Measurements from ENCODE around the gene WDR82.

The WDR82 gene

DNA sequence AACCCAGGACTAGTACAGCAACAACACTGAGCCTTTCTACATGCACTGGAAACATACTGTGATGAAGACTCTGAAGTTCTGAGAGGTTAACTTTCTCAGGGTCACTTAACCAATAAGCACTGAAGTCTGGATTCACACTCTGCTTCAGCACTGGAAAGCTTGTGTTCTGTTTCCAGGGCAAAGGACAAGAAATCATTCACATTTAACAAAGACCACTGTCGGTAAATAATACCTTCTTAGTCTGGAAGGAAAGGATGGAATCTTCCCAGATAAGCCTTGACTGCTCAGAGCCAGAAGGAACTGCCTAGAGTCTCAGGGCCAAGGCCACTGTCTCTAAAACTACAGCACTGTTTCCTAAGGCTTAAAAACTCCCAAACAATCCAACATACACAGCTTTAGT lies 4.9 kb upstream of the WDR82 start:
- Histone ChIP-seq H3K9me3 (ENCODE audit: insufficient read depth, low read length) (no peaks in the 10 kb centered on the region), H3K79me2 (ENCODE audit: low read length) (peaks cover 18% of the 10 kb centered on the region), H2AFZ (ENCODE audit: low read depth, low read length) (no peak overlapping the region), H3K36me3 (replicated peaks; ENCODE audit: low read depth, low read length) (no peaks in the 10 kb centered on the region), H3K4me2 (ENCODE audit: low read length) (no peak overlapping the region), H3K27ac (ENCODE audit: low read length) (no peak overlapping the region), H3K4me3 (ENCODE audit: low read length) (no peak overlapping the region), H3K4me1 (ENCODE audit: low read length) (peaks cover 21% of the 10 kb centered on the region), H3K9ac (ENCODE audit: low read length) (no peak overlapping the region), H4K20me1 (ENCODE audit: insufficient read depth, low read length) (no peaks in the 10 kb centered on the region), H3K27me3 (ENCODE audit: low read depth, low read length) (no peaks in the 10 kb centered on the region)
- TF ChIP-seq, protein P1, sequence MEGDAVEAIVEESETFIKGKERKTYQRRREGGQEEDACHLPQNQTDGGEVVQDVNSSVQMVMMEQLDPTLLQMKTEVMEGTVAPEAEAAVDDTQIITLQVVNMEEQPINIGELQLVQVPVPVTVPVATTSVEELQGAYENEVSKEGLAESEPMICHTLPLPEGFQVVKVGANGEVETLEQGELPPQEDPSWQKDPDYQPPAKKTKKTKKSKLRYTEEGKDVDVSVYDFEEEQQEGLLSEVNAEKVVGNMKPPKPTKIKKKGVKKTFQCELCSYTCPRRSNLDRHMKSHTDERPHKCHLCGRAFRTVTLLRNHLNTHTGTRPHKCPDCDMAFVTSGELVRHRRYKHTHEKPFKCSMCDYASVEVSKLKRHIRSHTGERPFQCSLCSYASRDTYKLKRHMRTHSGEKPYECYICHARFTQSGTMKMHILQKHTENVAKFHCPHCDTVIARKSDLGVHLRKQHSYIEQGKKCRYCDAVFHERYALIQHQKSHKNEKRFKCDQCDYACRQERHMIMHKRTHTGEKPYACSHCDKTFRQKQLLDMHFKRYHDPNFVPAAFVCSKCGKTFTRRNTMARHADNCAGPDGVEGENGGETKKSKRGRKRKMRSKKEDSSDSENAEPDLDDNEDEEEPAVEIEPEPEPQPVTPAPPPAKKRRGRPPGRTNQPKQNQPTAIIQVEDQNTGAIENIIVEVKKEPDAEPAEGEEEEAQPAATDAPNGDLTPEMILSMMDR (IDR thresholded peaks at IDR 0.05; ENCODE audit: low read depth, low read length) = no peak
- TF ChIP-seq EZH2phosphoT487 (IDR thresholded peaks at IDR 0.05; ENCODE audit: low read depth) = no peak

DNA sequence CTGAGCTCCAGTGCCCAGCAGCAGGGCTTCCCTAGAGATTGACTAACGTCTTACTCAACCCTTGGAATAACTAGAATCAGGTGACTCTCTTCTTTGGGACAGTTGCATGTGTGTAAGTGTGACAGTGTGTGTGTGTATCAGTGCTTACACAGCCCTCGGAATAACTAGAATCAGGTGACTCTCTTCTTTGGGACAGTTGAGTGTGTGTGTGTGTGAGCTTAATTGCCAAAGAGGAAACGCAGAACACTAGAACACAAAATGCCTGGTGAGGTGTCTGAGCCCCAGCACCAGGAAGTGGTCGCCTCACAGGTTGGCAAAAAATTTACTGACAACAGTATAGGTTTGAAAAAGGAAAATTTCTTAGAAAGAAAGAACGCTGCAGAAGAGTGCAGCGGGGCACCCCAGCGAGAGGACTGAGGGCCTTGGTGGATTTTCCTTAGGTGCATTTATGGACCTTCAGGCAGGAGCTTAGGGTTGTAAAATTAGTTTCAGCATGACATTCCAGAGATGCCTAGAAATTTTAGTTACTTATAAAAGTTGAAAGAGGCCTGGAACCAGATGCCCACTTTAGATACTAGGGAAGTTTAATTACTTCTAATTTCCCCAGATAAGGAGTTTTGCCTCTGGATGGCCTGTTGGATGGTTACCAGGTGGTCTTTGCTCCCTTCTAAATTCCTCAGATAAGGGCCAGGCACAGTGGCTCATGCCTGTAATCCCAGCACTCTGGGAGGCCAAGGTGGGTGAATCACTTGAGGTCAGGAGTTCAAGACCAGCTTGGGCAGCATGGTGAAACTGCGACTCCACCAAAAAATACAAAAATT lies 3.7 kb upstream of the WDR82 start:
- peaks cover 5% of the 10 kb centered on the region for H4K20me1 ChIP-seq (ENCODE audit: insufficient read depth, low read length)
- no peak overlapping the region for H3K4me3 ChIP-seq (ENCODE audit: low read length)
- H3K79me2 ChIP-seq (ENCODE audit: low read length) = peaks cover 27% of the 10 kb centered on the region
- no peak overlapping the region for H3K27ac ChIP-seq (ENCODE audit: low read length)
- peaks cover 21% of the 10 kb centered on the region for H3K4me1 ChIP-seq (ENCODE audit: low read length)
- no peak overlapping the region for H2AFZ ChIP-seq (ENCODE audit: low read depth, low read length)
- H3K9me3 ChIP-seq (ENCODE audit: insufficient read depth, low read length) = no peaks in the 10 kb centered on the region
- H3K4me2 ChIP-seq (ENCODE audit: low read length) = no peak overlapping the region
- TF ChIP-seq EZH2phosphoT487 (IDR thresholded peaks at IDR 0.05; ENCODE audit: low read depth) = no peak
- TF ChIP-seq, protein P1 (IDR thresholded peaks at IDR 0.05; ENCODE audit: low read depth, low read length) = no peak
- no peak overlapping the region for H3K9ac ChIP-seq (ENCODE audit: low read length)
- H3K36me3 ChIP-seq (replicated peaks; ENCODE audit: low read depth, low read length) = peaks cover 1% of the 10 kb centered on the region
- no peaks in the 10 kb centered on the region for H3K27me3 ChIP-seq (ENCODE audit: low read depth, low read length)

DNA sequence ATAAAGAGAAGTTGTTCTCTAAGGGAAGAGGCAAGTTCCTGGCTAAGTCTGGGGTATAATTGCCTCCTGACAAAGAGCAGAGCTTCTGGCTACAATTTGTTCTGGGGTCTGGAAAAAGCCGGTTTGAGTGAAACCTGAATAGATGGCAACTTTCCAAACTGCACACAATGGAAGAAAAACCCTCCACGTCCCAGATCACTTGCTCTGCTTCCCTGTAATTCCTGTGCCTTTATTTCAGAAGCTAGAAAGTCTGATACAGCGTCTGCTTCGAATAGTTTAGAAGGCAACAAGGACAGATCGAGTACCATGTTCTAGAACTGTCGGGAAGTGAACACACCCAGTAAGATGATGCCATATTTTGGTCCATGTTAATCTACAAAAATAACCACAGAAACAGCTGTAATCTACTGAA lies 1.6 kb upstream of the WDR82 start:
- no peak overlapping the region for H2AFZ ChIP-seq (ENCODE audit: low read depth, low read length)
- peaks cover 22% of the 10 kb centered on the region for H3K4me1 ChIP-seq (ENCODE audit: low read length)
- no peak overlapping the region for H3K27ac ChIP-seq (ENCODE audit: low read length)
- peaks cover 24% of the 10 kb centered on the region for H4K20me1 ChIP-seq (ENCODE audit: insufficient read depth, low read length)
- H3K27me3 ChIP-seq (ENCODE audit: low read depth, low read length) = no peaks in the 10 kb centered on the region
- H3K4me2 ChIP-seq (ENCODE audit: low read length) = peak overlapping the region; percentile 83; the same call in 1 of the 2 replicates
- H3K9ac ChIP-seq (ENCODE audit: low read length) = no peak overlapping the region
- peaks cover 13% of the 10 kb centered on the region for H3K36me3 ChIP-seq (replicated peaks; ENCODE audit: low read depth, low read length)
- TF ChIP-seq EZH2phosphoT487 (IDR thresholded peaks at IDR 0.05; ENCODE audit: low read depth) = no peak
- peaks cover 44% of the 10 kb centered on the region for H3K79me2 ChIP-seq (ENCODE audit: low read length)
- 0 out of 2 replicates have a peak overlapping the region, but pooled peaks have one; percentile 84 for H3K4me3 ChIP-seq (ENCODE audit: low read length)
- no peaks in the 10 kb centered on the region for H3K9me3 ChIP-seq (ENCODE audit: insufficient read depth, low read length)

DNA sequence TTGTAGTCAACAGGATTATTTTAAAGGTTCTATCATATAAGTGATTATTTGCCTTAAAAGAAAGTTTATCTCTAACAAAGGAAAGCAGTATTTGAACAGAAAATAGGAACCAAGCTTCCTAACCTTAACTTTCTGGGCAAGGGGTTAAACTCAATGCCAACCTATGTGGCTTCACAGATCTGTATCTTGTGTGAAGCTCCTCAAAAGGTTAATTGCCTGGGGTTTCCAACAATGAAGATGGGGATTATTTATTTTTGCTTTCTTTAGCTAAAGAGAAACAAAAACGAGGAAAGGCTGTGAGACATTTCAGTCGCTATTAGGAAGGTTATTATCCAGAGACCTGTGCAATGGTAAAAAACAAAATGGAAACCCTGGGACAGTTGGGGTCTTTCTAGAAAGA lies 1.1 kb upstream of the WDR82 start:
- peak overlapping the region; percentile 83 for H3K4me2 ChIP-seq (ENCODE audit: low read length)
- peaks cover 26% of the 10 kb centered on the region for H4K20me1 ChIP-seq (ENCODE audit: insufficient read depth, low read length)
- H3K9ac ChIP-seq (ENCODE audit: low read length) = peak overlapping the region; percentile 93
- H3K4me1 ChIP-seq (ENCODE audit: low read length) = peaks cover 21% of the 10 kb centered on the region
- H3K27me3 ChIP-seq (ENCODE audit: low read depth, low read length) = no peaks in the 10 kb centered on the region
- no peaks in the 10 kb centered on the region for H3K9me3 ChIP-seq (ENCODE audit: insufficient read depth, low read length)
- TF ChIP-seq, protein P1 (IDR thresholded peaks at IDR 0.05; ENCODE audit: low read depth, low read length) = no peak
- TF ChIP-seq EZH2phosphoT487 (IDR thresholded peaks at IDR 0.05; ENCODE audit: low read depth) = no peak
- H3K27ac ChIP-seq (ENCODE audit: low read length) = no peak overlapping the region
- H3K36me3 ChIP-seq (replicated peaks; ENCODE audit: low read depth, low read length) = peaks cover 13% of the 10 kb centered on the region
- H3K79me2 ChIP-seq (ENCODE audit: low read length) = peaks cover 48% of the 10 kb centered on the region
- peak overlapping the region; percentile 84 for H3K4me3 ChIP-seq (ENCODE audit: low read length)
- H2AFZ ChIP-seq (ENCODE audit: low read depth, low read length) = no peak overlapping the region
